Measurements from ENCODE around the gene PDE4B. TPM values are rescaled to one million over a fixed set of nuclear protein-coding genes. Genes with fewer than 3 reads are reported as not detected.
"Not testable (repeated sequence)": the region's sequence is repeated elsewhere in the genome, so short reads cannot be mapped to it uniquely, and the experiment has no call there.

The PDE4B gene
- total RNA-seq, 2 donors from 2014 or later: 14.0 to 17.1 TPM

DNA sequence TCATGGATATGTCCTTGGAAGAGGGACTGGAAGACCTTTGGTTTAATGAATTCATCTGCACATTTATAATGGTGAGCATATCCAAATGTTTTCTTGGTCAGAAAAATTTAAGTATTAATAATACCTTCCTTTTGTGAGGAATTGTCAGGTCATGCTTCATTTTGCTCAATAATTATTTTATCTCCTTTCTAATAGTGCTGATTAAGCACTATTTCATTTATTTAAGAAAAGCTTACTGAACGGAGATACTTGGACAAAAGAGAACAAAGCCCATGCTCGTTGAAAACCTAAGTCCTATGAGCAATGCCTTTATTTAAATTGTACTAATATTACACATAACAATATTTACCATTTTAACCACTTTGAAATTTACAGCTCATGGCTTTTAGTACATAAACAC, 281.5 kb downstream of the PDE4B start:
- intact Hi-C loops (cut with DNase I): no loop called here
- DNase-seq (ENCODE audit: low spot score): no peak

DNA sequence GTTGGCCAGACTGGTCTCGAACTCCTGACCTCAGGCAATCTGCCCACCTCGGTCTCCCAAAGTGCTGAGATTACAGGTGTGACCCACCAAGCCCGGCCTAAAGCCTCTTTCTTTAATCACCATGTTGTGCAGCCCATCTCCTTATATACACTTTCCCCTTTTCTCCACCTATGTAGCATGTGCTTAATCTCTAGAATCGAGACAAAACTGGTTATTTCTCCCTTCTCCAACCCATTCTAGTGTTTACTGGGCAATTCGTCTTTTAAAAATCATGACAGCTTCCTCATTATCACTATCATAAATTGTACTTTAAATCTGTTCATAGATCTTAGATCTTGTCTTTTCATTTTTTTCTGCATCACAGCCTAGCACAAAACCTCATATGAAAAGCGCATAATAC, 285.7 kb downstream of the PDE4B start:
- DNase-seq (ENCODE audit: low spot score): no peak
- intact Hi-C loops (cut with DNase I): no loop called here

GRCh38 chr1:66083003-66083402, 290.3 kb downstream of the PDE4B start:
- no peak for DNase-seq (ENCODE audit: low spot score)
- intact Hi-C loops (cut with DNase I): no loop called here

DNA sequence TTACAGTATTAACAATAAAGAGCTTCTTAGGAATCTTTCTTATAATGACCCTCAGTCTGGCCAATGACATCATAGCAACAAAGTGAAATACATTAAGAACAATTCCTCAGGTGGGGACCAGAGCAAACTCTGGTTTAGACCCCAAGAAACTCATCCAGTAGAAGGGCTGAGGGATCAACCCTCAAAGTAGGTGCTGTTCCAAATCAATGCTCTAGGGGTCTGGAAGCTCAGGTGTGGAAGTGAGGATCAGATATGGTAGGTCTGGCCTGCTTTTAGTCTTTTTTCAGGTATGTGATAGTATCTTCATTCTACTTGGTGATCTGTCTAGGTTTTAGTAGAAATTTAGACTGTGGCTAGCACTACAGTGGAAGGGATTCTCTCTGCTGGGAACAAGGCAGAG, 291.7 kb downstream of the PDE4B start:
- no peak for DNase-seq (ENCODE audit: low spot score)

GRCh38 chr1:66085600-66085999, 292.9 kb downstream of the PDE4B start:
- no peak for DNase-seq (ENCODE audit: low spot score)
- intact Hi-C loops (cut with DNase I): no loop called here

More for the DNA sequence above, 291.7 kb downstream of the PDE4B start:
- intact Hi-C loops (cut with DNase I): no loop called here

DNA sequence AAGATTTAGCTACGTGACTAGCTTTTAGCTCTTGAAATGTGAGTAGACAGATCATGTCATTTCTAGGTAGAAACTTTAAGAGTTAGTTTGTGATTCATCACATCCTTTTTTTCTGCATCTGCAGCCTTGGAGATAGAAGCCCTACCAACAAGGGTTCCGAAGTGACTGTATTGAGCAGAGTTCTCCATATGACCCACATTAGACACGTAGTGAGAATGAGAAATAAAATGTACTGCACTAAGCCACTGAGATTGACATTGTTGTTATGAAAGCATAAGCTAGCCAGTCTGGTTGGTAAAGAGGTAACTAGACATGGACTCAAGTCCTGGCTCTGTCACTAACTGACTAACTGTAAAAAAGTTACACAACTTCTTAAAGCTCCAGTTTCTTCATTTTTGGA, 296.1 kb downstream of the PDE4B start:
- intact Hi-C loops (cut with DNase I): no loop called here
- DNase-seq (ENCODE audit: low spot score): no peak

- intact Hi-C loops (cut with DNase I): no loop called here
Measured at GRCh38 chr1:66090859-66091457, 298.3 kb downstream of the PDE4B start.

DNA sequence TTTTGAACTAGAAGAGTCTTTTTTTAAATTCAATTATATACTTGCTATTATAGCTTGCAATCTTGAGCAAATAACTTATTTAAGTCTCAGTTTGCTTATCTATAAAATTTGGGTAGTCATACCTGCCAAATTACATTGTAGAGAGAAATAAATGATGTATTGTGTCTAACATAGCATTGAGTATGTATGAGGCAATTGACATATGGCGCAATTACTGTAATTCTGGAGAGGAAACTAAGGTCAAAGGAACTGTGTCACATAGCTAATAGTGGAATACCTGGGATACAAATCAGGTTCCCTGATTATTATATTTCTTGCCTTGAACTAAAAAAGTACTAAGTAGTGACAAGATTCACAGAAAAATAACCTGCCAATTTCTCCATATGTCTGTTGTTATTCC, 302.5 kb downstream of the PDE4B start:
- DNase-seq (ENCODE audit: low spot score): no peak
- intact Hi-C loops (cut with DNase I): no loop called here

More at GRCh38 chr1:66090859-66091457, 298.3 kb downstream of the PDE4B start:
- no peak for DNase-seq (ENCODE audit: low spot score)

DNA sequence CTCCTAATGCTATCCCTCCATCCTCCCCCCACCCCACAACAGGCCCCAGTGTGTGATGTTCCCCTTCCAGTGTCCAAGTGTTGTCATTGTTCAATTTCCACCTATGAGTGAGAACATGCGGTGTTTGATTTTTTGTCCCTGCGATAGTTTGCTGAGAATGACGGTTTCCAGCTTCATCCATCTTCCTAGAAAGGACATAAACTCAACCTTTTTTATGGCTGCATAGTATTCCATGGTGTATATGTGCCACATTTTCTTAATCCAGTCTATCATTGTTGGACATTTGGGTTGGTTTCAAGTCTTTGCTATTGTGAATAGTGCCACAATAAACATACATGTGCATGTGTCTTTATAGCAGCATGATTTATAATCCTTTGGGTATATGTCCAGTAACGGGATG, 308.3 kb downstream of the PDE4B start:
- DNase-seq (ENCODE audit: low spot score); intact Hi-C loops (cut with DNase I): not testable (repeated sequence)

GRCh38 chr1:66104076-66104475, 311.4 kb downstream of the PDE4B start:
- intact Hi-C loops (cut with DNase I): not testable (repeated sequence)

GRCh38 chr1:66108624-66109023, 315.9 kb downstream of the PDE4B start:
- no peak for DNase-seq (ENCODE audit: low spot score)
- intact Hi-C loops (cut with DNase I): no loop called here

More at GRCh38 chr1:66104076-66104475, 311.4 kb downstream of the PDE4B start:
- DNase-seq (ENCODE audit: low spot score): not testable (repeated sequence)

GRCh38 chr1:66112744-66113400, 320.2 kb downstream of the PDE4B start:
- no peak for DNase-seq (ENCODE audit: low spot score)
- intact Hi-C loops (cut with DNase I): no loop called here

DNA sequence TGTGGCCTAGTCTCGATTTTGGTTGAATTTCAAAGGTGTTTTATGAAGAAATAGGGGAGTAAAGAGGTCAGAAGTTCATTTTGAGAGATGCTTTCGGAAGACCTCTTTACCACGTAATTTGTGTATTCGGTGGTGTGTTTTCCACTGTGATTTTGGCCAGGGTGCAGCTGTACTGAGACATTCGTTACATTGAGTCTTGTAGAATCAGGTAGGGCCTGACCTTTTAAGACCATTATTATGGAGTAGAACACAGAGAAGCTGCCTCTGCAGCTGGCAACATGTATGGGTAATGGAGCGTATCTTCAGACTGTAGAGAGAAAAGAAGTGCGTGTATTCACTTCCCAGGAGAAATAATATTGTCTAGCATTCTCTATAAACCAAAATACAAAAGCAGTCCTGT, 326.5 kb downstream of the PDE4B start:
- no peak for DNase-seq (ENCODE audit: low spot score)
- intact Hi-C loops (cut with DNase I): no loop called here

DNA sequence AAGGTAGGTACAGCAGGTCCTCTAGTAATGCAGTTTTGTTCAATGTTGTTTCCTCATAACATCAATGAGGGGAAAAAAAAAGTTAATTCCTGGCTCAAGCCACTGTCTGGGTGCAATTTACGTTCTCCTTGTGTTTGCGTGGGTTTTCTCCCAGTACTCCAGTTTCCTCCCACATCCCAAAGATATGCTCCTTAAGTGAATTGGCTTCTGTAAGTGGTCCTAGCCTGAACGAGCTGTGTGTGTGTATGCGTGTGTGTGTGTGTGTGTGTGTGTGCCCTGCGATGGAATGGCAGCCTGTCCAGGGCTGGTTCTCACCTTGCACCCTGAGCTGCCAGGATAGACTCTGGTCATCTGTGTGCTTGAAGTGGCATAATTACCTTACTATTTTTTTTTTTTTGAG, 332.0 kb downstream of the PDE4B start:
- no peak for DNase-seq (ENCODE audit: low spot score)
- intact Hi-C loops (cut with DNase I): no loop called here

DNA sequence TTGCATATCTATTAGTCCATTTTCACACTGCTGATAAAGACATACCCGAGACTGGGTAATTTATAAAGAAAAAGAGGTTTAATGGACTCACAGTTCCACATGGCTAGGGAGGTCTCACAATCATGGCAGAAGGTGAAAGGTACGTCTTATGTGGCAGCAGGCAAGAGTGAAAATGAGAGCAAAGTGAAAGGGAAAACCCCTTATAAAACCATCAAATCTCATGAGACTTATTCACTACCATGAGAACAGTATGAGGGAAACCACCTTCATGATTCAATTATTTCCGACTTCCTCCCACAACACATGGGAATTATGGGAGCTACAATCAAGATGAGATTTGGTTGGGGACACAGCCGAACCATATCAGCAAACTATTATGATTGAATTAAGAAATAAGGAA, 335.9 kb downstream of the PDE4B start:
- DNase-seq (ENCODE audit: low spot score); intact Hi-C loops (cut with DNase I): not testable (repeated sequence)

- DNase-seq (ENCODE audit: low spot score): no peak
- intact Hi-C loops (cut with DNase I): no loop called here
Measured at GRCh38 chr1:66132324-66132723, 339.6 kb downstream of the PDE4B start.

GRCh38 chr1:66134004-66134403, 341.3 kb downstream of the PDE4B start:
- intact Hi-C loops (cut with DNase I): no loop called here
- no peak for DNase-seq (ENCODE audit: low spot score)

DNA sequence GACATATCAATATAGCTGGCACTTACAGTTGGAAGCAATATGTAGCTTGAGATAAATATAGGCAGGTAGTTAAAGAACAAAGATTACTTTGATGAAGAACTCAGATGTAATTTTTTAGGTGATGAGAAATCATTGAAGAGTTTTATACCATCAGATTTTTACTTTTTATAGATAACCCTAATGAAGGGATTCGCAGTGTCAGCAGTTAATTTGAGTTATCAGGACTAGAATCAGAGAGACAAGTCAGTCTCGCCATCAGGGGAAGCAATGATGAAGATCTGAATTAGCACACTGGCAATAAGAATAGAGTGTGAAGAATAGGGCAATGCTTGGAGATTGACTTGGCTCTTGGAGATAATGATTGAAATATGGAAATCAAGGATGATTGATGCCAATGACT, 342.5 kb downstream of the PDE4B start:
- intact Hi-C loops (cut with DNase I): no loop called here
- DNase-seq (ENCODE audit: low spot score): no peak

GRCh38 chr1:66136423-66136822, 343.7 kb downstream of the PDE4B start:
- intact Hi-C loops (cut with DNase I): not testable (repeated sequence)

GRCh38 chr1:66137235-66137634, 344.5 kb downstream of the PDE4B start:
- intact Hi-C loops (cut with DNase I): no loop called here
- no peak for DNase-seq (ENCODE audit: low spot score)

More at GRCh38 chr1:66136423-66136822, 343.7 kb downstream of the PDE4B start:
- not testable (repeated sequence) for DNase-seq (ENCODE audit: low spot score)

GRCh38 chr1:66138613-66139012, 345.9 kb downstream of the PDE4B start:
- intact Hi-C loops (cut with DNase I): no loop called here
- DNase-seq (ENCODE audit: low spot score): no peak
